HepG2 (cell line): ENCODE measurements around the gene FAAP100. TPM values are rescaled to one million over a fixed set of nuclear protein-coding genes. Genes with fewer than 3 reads are reported as not detected.

Experiments
- AFF4 ChIP-seq: sonication (generic); formaldehyde crosslinking; IDR thresholded peaks from 2 replicates; pipeline ENCODE4 v1.4.0; 2020; ENCODE audit warnings: missing genetic modification reagents
- KDM5B ChIP-seq: sonication (generic); formaldehyde crosslinking; IDR thresholded peaks from 2 replicates; pipeline ENCODE4 v1.4.0; 2020; ENCODE audit warnings: missing genetic modification reagents, mild to moderate bottlenecking, borderline replicate concordance
- NFKB2 ChIP-seq: sonication (generic); formaldehyde crosslinking; IDR thresholded peaks from 2 replicates; pipeline ENCODE4 v1.4.0; 2020; ENCODE audit warnings: missing genetic modification reagents, borderline replicate concordance
- RARG ChIP-seq: sonication (generic); formaldehyde crosslinking; IDR thresholded peaks from 2 replicates; pipeline ENCODE4 v1.4.0; 2020; ENCODE audit warnings: low read depth, mild to moderate bottlenecking, missing genetic modification reagents
- RBM39 ChIP-seq: fragments of 200-400 bp; formaldehyde crosslinking; IDR thresholded peaks from one replicate; pipeline ENCODE4 v1.6.1; 2018; ENCODE audit warnings: antibody characterized with exemption, mild to moderate bottlenecking, low read depth, low read length; ENCODE audit not compliant: poor library complexity, severe bottlenecking
- SALL1 ChIP-seq: sonication (generic); formaldehyde crosslinking; IDR thresholded peaks from 2 replicates; pipeline ENCODE4 v1.8.0; 2022; ENCODE audit warnings: mild to moderate bottlenecking, missing genetic modification reagents
- SATB2 ChIP-seq: sonication (generic); formaldehyde crosslinking; IDR thresholded peaks from 2 replicates; pipeline ENCODE4 v1.5.0; 2020; ENCODE audit warnings: missing genetic modification reagents
- TBP ChIP-seq: sonication (generic); formaldehyde crosslinking; IDR thresholded peaks from 2 replicates; pipeline ENCODE4 v1.5.0; 2020; ENCODE audit warnings: missing genetic modification reagents
- U2AF2 ChIP-seq: fragments of 200-400 bp; formaldehyde crosslinking; IDR thresholded peaks from 2 replicates; pipeline ENCODE4 v1.6.1; 2017; ENCODE audit warnings: low read depth, mild to moderate bottlenecking, low read length
- ZBTB8A ChIP-seq: sonication (generic); formaldehyde crosslinking; IDR thresholded peaks from 2 replicates; pipeline ENCODE4 v1.4.0; 2020; ENCODE audit warnings: mild to moderate bottlenecking, low read depth, missing genetic modification reagents, borderline replicate concordance
- ZHX2 ChIP-seq, 2 experiments: sonication (generic) in 1 of 2; formaldehyde crosslinking in 1 of 2; IDR thresholded peaks; 2 replicates each; pipeline versions ENCODE4 v1.6.1 to v1.9.0; 2014 to 2022; ENCODE audit warnings: antibody characterized with exemption in 1 of 2, borderline replicate concordance in 1 of 2, inconsistent platforms in 1 of 2, low read depth in 1 of 2, missing genetic modification reagents in 1 of 2
- ZNF550 ChIP-seq: sonication (generic); formaldehyde crosslinking; IDR thresholded peaks from 2 replicates; pipeline ENCODE4 v1.4.0; 2020; ENCODE audit warnings: mild to moderate bottlenecking, missing genetic modification reagents, borderline replicate concordance
- ZNF577 ChIP-seq: sonication (generic); formaldehyde crosslinking; IDR thresholded peaks from 2 replicates; pipeline ENCODE4 v1.4.0; 2020; ENCODE audit warnings: mild to moderate bottlenecking, low read depth, missing genetic modification reagents, borderline replicate concordance
- ZNF883 ChIP-seq: sonication (generic); formaldehyde crosslinking; IDR thresholded peaks from 2 replicates; pipeline ENCODE4 v1.5.1; 2020; ENCODE audit warnings: mild to moderate bottlenecking, missing genetic modification reagents; ENCODE audit errors: not compliant biosample characterization
- polyA plus RNA-seq, 8 experiments: library from polyadenylated mRNA; depleted of rRNA in 3 of 8; stranded (reverse) in 7 of 8; unstranded in 1 of 8; fragments of >200 nt; fragmentation: Illumina TruSeq in 4 of 8; extraction: Trizol in 4 of 8; gene quantifications; 2 replicates each; pipeline versions ENCODE4 v1.2.1 to v1.2.3, GENCODE V29; 2011 to 2016; ENCODE audit warnings: low read depth in 4 of 8, missing spikeins in 1 of 8, mixed read lengths in 1 of 8; ENCODE audit not compliant: insufficient read depth in 1 of 8
- total RNA-seq, 5 experiments: library from RNA; depleted of rRNA; stranded (reverse); fragments of >200 nt; fragmentation: Illumina TruSeq; extraction: Trizol; gene quantifications; 2 replicates each; pipeline ENCODE4 v1.2.3, GENCODE V29; 2016; ENCODE audit warnings: low read depth in 1 of 5
- TF ChIP-seq, protein P1 (sequence below): sonication (generic); formaldehyde crosslinking; IDR thresholded peaks from 2 replicates; pipeline ENCODE4 v1.4.0; 2020; ENCODE audit warnings: missing genetic modification reagents

FAAP100 gene
- total and polyA plus RNA-seq, 2 of the 13 experiments (the other 11 are each of a cell fraction or from before 2014, with no cell fraction given), result 7.6 to 20.8 TPM

DNA sequence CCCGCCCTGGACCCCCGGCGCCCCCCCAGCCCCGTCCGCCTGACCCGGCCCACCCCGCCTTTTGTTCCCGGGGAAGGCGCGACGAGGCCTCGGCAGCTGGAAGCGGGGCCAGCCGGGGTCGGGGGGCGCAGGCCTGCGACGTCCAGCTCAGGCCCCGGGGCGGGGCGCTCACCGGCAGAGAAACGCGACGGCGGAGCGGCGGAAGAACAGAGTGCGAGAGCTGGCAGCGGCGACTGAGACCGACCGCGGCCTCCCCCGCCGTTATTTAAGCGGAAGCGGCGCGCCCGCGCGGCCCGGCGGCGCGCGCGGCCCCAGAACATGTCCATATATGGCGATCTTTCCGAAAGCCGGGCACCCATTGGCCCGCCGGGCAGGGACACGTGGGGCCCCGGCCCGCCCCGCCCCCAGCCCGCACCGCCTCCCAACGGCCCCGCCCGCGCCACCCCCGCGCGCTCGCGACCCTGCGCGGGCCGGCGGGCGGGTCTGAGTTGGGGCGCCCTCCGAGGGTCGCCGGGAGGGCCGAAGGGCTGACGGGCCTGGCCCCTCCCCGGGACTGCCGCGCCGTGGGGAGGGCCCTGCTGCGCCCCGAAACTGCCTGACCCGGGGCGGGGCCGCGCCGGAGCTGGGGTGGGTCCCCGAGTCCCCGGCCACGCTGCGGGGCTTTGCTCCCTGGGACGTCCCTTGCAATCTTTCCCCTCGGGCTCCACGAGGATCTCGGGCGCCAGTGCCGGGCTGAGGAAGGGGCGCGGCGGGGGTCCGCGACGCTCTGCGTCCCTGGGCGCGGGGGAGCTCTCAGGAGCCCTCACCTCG is 39.4 kb downstream of the FAAP100 start, which contains the start of gene ACTG1 (continued):
- TF ChIP-seq RBM39 (peak; percentile 38), U2AF2 (no peak), RARG (peak; percentile 84; the same call in 1 of the 2 replicates), ZBTB8A (CRISPR knock-in tag) (no peak), SALL1 (peak; percentile 64; the same call in 1 of the 2 replicates), TBP (CRISPR knock-in tag) (no peak), ZNF577 (no peak), ZNF550 (CRISPR knock-in tag) (no peak), NFKB2 (no peak), SATB2 (CRISPR knock-in tag) (0 out of 2 replicates have a peak, but pooled peaks have one; percentile 28), ZHX2 (IDR thresholded peaks at IDR 0.05; ENCODE audit: low read depth) (0 out of 2 replicates have a peak, but pooled peaks have one; percentile 11), ZHX2 (CRISPR knock-in tag; IDR thresholded peaks at IDR 0.05; ENCODE audit: borderline replicate concordance) (0 out of 2 replicates have a peak, but pooled peaks have one; percentile 8), KDM5B (no peak), ZNF883 (CRISPR knock-in tag) (no peak), AFF4 (no peak)
- TF ChIP-seq, protein P1, sequence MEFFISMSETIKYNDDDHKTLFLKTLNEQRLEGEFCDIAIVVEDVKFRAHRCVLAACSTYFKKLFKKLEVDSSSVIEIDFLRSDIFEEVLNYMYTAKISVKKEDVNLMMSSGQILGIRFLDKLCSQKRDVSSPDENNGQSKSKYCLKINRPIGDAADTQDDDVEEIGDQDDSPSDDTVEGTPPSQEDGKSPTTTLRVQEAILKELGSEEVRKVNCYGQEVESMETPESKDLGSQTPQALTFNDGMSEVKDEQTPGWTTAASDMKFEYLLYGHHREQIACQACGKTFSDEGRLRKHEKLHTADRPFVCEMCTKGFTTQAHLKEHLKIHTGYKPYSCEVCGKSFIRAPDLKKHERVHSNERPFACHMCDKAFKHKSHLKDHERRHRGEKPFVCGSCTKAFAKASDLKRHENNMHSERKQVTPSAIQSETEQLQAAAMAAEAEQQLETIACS (CRISPR knock-in tag), result peak; percentile 95
